IgD-negative memory B cell (primary cell): Measurements from ENCODE around the gene SRC. TPM values are rescaled to one million over a fixed set of nuclear protein-coding genes. Genes with fewer than 3 reads are reported as not detected.
A peak's percentile ranks its signal among the peaks of the same experiment; 100 is the strongest.

ENCODE experiments used
- H3K27ac Mint-ChIP-seq, 3 donors: one replicate each; pipeline ENCODE4 v1.8.0; 2020 to 2022; ENCODE audit warnings: mild to moderate bottlenecking in 3 of 3, mixed read lengths in 3 of 3, moderate library complexity in 1 of 3
- H3K27me3 Mint-ChIP-seq: one replicate; pipeline ENCODE4 v1.8.0; 2021; ENCODE audit warnings: mixed read lengths
- H3K36me3 Mint-ChIP-seq: one replicate; pipeline ENCODE4 v1.8.0; 2020; ENCODE audit warnings: mild to moderate bottlenecking, mixed read lengths
- H3K4me1 Mint-ChIP-seq, 3 donors: one replicate each; pipeline ENCODE4 v1.8.0; 2020 to 2022; ENCODE audit warnings: mixed read lengths in 3 of 3, mild to moderate bottlenecking in 1 of 3
- H3K4me3 Mint-ChIP-seq, 4 donors: one replicate each; pipeline ENCODE4 v1.8.0; 2020 to 2022; ENCODE audit warnings: mild to moderate bottlenecking in 4 of 4, mixed read lengths in 4 of 4, moderate library complexity in 3 of 4
- H3K9me3 Mint-ChIP-seq, 3 donors: one replicate each; pipeline ENCODE4 v1.8.0; 2020 to 2021; ENCODE audit warnings: mixed read lengths in 3 of 3, mild to moderate bottlenecking in 1 of 3
- polyA plus RNA-seq: library from polyadenylated mRNA; unstranded; fragments of 300-500 nt; fragmentation: Illumina TruSeq; gene quantifications from one replicate; pipeline ENCODE4 v1.2.3, GENCODE V29; 2021

SRC gene
- polyA plus RNA-seq, 1 donor from 2014 or later = 2.3 TPM

GRCh38 chr20:37454636-37455385, 108.9 kb downstream of the SRC start:
- peaks cover 6 to 21% (median 15%) of the 10 kb centered on the region in 3 donors for H3K9me3 Mint-ChIP-seq
- H3K27ac Mint-ChIP-seq = no peak overlapping the region
- H3K4me3 Mint-ChIP-seq = peak overlapping the region in 1 of 4 donors; percentile 9
- H3K4me1 Mint-ChIP-seq = peaks cover 0 to under 1% (median 0%) of the 10 kb centered on the region in 3 donors
- peaks cover 21% of the 10 kb centered on the region for H3K27me3 Mint-ChIP-seq
- H3K36me3 Mint-ChIP-seq = peaks cover 5% of the 10 kb centered on the region

Other genes with a start within 250 kb of the SRC start
- 196 TPM for gene RPN2, start 166.8 kb upstream of the SRC start, polyA plus RNA-seq
- gene MROH8, start 166.6 kb upstream of the SRC start, polyA plus RNA-seq = 2.0 TPM
- not detected for gene GHRH, start 84.3 kb upstream of the SRC start, polyA plus RNA-seq
- 27.7 TPM for gene MANBAL, start 56.5 kb upstream of the SRC start, polyA plus RNA-seq
- gene NNAT, start 175.1 kb downstream of the SRC start, polyA plus RNA-seq = not detected
- gene BLCAP, start 181.7 kb downstream of the SRC start, polyA plus RNA-seq = 112 TPM